GM12892 (cell line): ENCODE measurements around the gene JAKMIP2.

Experiments
- POLR2A ChIP-seq: IDR thresholded peaks from 2 replicates; pipeline ENCODE4 v1.6.1; 2011; ENCODE audit warnings: low read depth, low read length, control low read depth
- POLR2AphosphoS5 ChIP-seq: IDR thresholded peaks from 2 replicates; pipeline ENCODE4 v1.6.1; 2011; ENCODE audit warnings: low read depth, low read length, control low read depth
- TAF1 ChIP-seq: IDR thresholded peaks from 2 replicates; pipeline ENCODE4 v1.6.1; 2011; ENCODE audit warnings: low read depth, mild to moderate bottlenecking, control low read depth, low read length, borderline replicate concordance

DNA sequence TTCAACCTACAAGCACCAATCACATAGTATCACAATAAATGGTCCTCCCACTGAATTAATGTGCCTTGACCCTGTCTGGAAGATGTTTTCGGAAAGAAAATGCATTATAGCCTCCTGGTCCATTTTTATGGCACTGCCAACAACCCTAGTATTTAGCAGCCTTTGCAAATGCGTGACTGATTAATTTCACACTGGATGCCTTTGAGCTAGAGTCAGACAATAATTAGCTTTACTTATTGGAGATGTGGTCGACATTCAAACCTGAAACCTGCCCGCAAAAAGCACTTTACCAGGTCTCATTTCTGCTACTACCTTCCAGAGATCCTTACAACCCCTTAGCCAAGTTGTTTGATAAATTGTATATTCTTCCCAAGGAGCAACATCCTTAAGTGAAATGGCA, 153.3 kb downstream of the JAKMIP2 start:
- TF ChIP-seq POLR2A (no peak), POLR2AphosphoS5 (no peak), TAF1 (no peak)
